KMS-11 (cell line): ENCODE measurements around the gene DYNLT2B.

Experiments
- H2AFZ ChIP-seq: fragments of 200-600 bp; sonication (generic); 2 replicates; pipeline ENCODE4 v1.6.1; 2016; ENCODE audit warnings: antibody characterized with exemption, mixed run types, low read depth
- H3K27ac ChIP-seq: fragments of 200-600 bp; sonication (generic); 2 replicates; pipeline ENCODE4 v1.6.1; 2016; ENCODE audit warnings: mild to moderate bottlenecking, mixed run types
- H3K27me3 ChIP-seq: fragments of 200-600 bp; sonication (generic); 2 replicates; pipeline ENCODE4 v1.6.1; 2017; ENCODE audit warnings: mild to moderate bottlenecking, low read depth, mixed run types, moderate library complexity; ENCODE audit not compliant: insufficient read depth
- H3K36me3 ChIP-seq: fragments of 200-600 bp; sonication (generic); 2 replicates; pipeline ENCODE4 v1.6.1; 2017; ENCODE audit warnings: mild to moderate bottlenecking, mixed run types; ENCODE audit not compliant: insufficient read depth
- H3K4me1 ChIP-seq: fragments of 200-600 bp; sonication (generic); 2 replicates; pipeline ENCODE4 v1.6.1; 2016; ENCODE audit warnings: mild to moderate bottlenecking, low read depth, mixed run types; ENCODE audit not compliant: poor library complexity, severe bottlenecking
- H3K4me2 ChIP-seq: fragments of 200-600 bp; sonication (generic); 2 replicates; pipeline ENCODE4 v1.7.0; 2016; ENCODE audit warnings: mild to moderate bottlenecking, mixed run types
- H3K4me3 ChIP-seq: fragments of 200-600 bp; sonication (generic); IDR thresholded peaks from 2 replicates; pipeline ENCODE4 v1.6.1; 2017; ENCODE audit warnings: low read depth, low read length, mixed read lengths; ENCODE audit not compliant: insufficient read depth
- H3K79me2 ChIP-seq: fragments of 200-600 bp; sonication (generic); 2 replicates; pipeline ENCODE4 v1.6.1; 2016; ENCODE audit warnings: low read depth, mixed run types; ENCODE audit not compliant: insufficient read depth
- H3K9ac ChIP-seq: fragments of 200-600 bp; sonication (generic); 2 replicates; pipeline ENCODE4 v1.6.1; 2016; ENCODE audit warnings: mild to moderate bottlenecking, mixed run types
- H4K20me1 ChIP-seq: fragments of 200-600 bp; sonication (generic); 2 replicates; pipeline ENCODE4 v1.6.1; 2016; ENCODE audit warnings: mild to moderate bottlenecking, mixed run types; ENCODE audit not compliant: insufficient read depth
- TF ChIP-seq, protein P1 (sequence below): fragments of 200-600 bp; sonication (generic); conservative IDR thresholded peaks from 2 replicates; pipeline ENCODE4 v1.6.1; 2017; ENCODE audit warnings: low read depth, mild to moderate bottlenecking, antibody characterized with exemption, low read length, moderate library complexity, mixed read lengths

The DYNLT2B gene

DNA sequence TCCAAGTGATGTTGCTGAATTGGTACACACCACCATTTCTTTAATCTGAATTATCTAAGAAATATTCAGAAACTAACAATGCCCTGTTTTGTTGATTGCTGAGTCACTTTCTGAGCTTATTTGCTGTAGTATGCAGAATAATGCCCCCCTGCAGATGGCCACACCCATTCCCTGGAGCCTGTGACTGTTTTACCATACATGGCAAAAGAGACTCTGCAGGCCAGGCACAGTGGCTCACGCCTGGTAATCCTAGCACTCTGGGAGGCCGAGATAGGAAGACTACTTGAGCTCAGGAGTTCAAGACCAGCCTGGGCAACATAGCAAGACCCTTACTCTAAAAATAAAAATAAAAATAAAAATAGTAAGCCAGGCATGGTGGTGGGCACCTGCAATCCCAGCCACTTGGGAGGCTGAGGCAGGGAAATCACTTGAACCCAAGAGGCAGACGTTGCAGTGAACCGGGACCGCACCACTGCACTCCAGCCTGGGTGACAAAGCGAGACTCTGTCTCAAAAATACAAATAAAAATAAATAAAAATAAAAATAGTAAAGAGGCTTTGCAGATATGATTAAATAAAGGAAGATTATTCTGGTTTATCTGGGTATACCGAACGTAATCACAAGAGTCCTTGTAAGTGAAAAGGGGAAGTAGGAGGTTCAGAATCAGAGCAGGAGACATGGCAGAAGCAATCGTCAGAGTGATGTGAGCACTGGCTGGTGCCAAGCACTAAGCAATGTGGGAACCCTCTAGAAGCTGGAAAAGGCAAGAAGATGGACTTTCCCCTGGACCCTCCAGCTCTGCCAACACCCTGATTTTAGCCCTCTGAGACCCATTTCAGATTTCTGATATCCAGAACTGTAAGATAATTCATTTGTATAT, 49.5 kb downstream of the DYNLT2B start:
- Histone ChIP-seq H2AFZ (no peak overlapping the region), H3K4me1 (peaks cover 50% of the 10 kb centered on the region), H3K27me3 (no peaks in the 10 kb centered on the region), H3K36me3 (no peaks in the 10 kb centered on the region), H4K20me1 (no peaks in the 10 kb centered on the region), H3K27ac (peak overlapping the region; percentile 83), H3K79me2 (peaks cover 22% of the 10 kb centered on the region), H3K9ac (peak overlapping the region; percentile 45; the same call in 1 of the 2 replicates), H3K4me3 (peak overlapping the region; percentile 33), H3K4me2 (peak overlapping the region; percentile 49)
- TF ChIP-seq, protein P1, sequence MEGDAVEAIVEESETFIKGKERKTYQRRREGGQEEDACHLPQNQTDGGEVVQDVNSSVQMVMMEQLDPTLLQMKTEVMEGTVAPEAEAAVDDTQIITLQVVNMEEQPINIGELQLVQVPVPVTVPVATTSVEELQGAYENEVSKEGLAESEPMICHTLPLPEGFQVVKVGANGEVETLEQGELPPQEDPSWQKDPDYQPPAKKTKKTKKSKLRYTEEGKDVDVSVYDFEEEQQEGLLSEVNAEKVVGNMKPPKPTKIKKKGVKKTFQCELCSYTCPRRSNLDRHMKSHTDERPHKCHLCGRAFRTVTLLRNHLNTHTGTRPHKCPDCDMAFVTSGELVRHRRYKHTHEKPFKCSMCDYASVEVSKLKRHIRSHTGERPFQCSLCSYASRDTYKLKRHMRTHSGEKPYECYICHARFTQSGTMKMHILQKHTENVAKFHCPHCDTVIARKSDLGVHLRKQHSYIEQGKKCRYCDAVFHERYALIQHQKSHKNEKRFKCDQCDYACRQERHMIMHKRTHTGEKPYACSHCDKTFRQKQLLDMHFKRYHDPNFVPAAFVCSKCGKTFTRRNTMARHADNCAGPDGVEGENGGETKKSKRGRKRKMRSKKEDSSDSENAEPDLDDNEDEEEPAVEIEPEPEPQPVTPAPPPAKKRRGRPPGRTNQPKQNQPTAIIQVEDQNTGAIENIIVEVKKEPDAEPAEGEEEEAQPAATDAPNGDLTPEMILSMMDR: no peak

DNA sequence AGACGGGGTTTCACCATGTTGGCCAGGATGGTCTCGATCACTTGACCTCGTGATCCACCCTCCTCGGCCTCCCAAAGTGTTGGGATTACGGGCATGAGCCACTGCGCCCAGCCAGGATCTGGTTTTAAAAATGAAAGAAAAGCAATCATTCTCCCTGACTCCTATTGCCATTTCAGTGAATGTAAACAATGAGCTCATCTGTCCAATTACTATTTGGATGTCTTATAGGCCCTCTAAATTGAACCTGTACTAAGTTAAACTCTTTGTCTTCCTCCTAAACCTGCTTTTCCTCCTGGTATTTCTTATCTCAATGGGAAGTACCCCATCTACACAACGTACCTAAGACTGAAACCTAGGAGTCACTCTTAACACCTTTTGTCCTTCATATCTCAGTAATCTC, 54.2 kb downstream of the DYNLT2B start:
- H3K27ac ChIP-seq: no peak overlapping the region
- H4K20me1 ChIP-seq: no peaks in the 10 kb centered on the region
- H3K27me3 ChIP-seq: no peaks in the 10 kb centered on the region
- no peak overlapping the region for H2AFZ ChIP-seq
- TF ChIP-seq, protein P1: no peak
- peaks cover 8% of the 10 kb centered on the region; the same call in 1 of the 2 replicates for H3K79me2 ChIP-seq
- no peak overlapping the region for H3K4me3 ChIP-seq
- no peak overlapping the region for H3K4me2 ChIP-seq
- no peaks in the 10 kb centered on the region for H3K36me3 ChIP-seq
- H3K9ac ChIP-seq: no peak overlapping the region
- H3K4me1 ChIP-seq: peaks cover 18% of the 10 kb centered on the region

DNA sequence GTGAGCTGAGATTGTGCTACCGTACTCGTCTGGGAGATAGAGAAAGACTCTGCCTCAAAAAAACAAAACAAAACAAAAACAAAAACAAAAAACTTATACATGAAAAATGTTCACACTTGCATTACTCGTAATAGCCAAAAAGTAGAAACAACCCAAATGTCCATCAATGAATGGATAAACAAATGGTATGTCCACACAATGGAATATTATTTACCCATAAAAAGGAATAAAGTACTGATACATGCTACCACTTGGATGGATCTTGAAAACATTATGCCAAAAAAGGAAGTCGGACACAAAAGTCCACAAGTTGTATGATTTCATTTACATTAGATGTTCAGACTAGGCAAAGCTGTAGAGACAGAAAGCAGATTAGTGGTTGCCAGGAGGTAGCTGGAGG, 57.3 kb downstream of the DYNLT2B start:
- no peaks in the 10 kb centered on the region for H4K20me1 ChIP-seq
- TF ChIP-seq, protein P1: no peak
- H3K9ac ChIP-seq: no peak overlapping the region
- no peak overlapping the region for H3K27ac ChIP-seq
- peaks cover 8% of the 10 kb centered on the region; the same call in 1 of the 2 replicates for H3K79me2 ChIP-seq
- no peak overlapping the region for H3K4me2 ChIP-seq
- H3K36me3 ChIP-seq: no peaks in the 10 kb centered on the region
- no peaks in the 10 kb centered on the region for H3K27me3 ChIP-seq
- no peak overlapping the region for H3K4me3 ChIP-seq
- H3K4me1 ChIP-seq: no peaks in the 10 kb centered on the region
- H2AFZ ChIP-seq: no peak overlapping the region

- TF ChIP-seq, protein P1: no peak
- H3K79me2 ChIP-seq: no peaks in the 10 kb centered on the region
- no peak overlapping the region for H2AFZ ChIP-seq
These were observed 62.3 kb downstream of the DYNLT2B start for GRCh38 chr3:196255776-196256175.

More at GRCh38 chr3:196255776-196256175, 62.3 kb downstream of the DYNLT2B start:
- Histone ChIP-seq H4K20me1 (no peaks in the 10 kb centered on the region), H3K4me3 (no peak overlapping the region), H3K27me3 (no peaks in the 10 kb centered on the region), H3K9ac (no peak overlapping the region), H3K4me1 (no peaks in the 10 kb centered on the region), H3K4me2 (no peak overlapping the region), H3K36me3 (no peaks in the 10 kb centered on the region), H3K27ac (no peak overlapping the region)
